Breast epithelium (tissue), 3 donors: ENCODE measurements around the gene CNTN6.

Experiments used
- CTCF ChIP-seq, 3 donors: fragments of 450-650 bp; IDR thresholded peaks; one replicate each; pipeline ENCODE4 v1.5.1; 2016 to 2017; ENCODE audit warnings: antibody characterized with exemption in 3 of 3, mild to moderate bottlenecking in 3 of 3, moderate library complexity in 3 of 3
- POLR2A ChIP-seq: fragments of 450-650 bp; IDR thresholded peaks from one replicate; pipeline ENCODE4 v1.6.1; 2016; ENCODE audit warnings: antibody characterized with exemption, mild to moderate bottlenecking, moderate library complexity
- POLR2AphosphoS5 ChIP-seq, 3 donors: sonication (generic); formaldehyde crosslinking; IDR thresholded peaks; one replicate each; pipeline ENCODE4 v1.6.1; 2017; ENCODE audit warnings: antibody characterized with exemption in 3 of 3

- peak; percentile 39 to 60 (median 56) for TF ChIP-seq CTCF (IDR thresholded peaks at IDR 0.05)
- TF ChIP-seq POLR2A = no peak
- TF ChIP-seq POLR2AphosphoS5 (IDR thresholded peaks at IDR 0.05) = no peak
Measured at GRCh38 chr3:1082108-1082507, 10.7 kb upstream of the CNTN6 start.
